Prostate gland (tissue), 2 donors: ENCODE measurements around the gene GDPD4.

Source experiments
- CTCF ChIP-seq, 4 experiments: fragments of 200-600 bp in 2 of 4; fragments of 450-650 bp in 2 of 4; sonication (generic) in 2 of 4; IDR thresholded peaks; 1 replicate in 3 of 4; 2 replicates in 1 of 4; pipeline ENCODE4 v1.5.1; 2016 to 2019; ENCODE audit warnings: antibody characterized with exemption in 4 of 4, mild to moderate bottlenecking in 2 of 4, moderate library complexity in 2 of 4
- POLR2A ChIP-seq: fragments of 450-650 bp; IDR thresholded peaks from one replicate; pipeline ENCODE4 v1.6.1; 2016; ENCODE audit warnings: antibody characterized with exemption, mild to moderate bottlenecking
- POLR2AphosphoS5 ChIP-seq: sonication (generic); formaldehyde crosslinking; IDR thresholded peaks from one replicate; pipeline ENCODE4 v1.6.1; 2017; ENCODE audit warnings: antibody characterized with exemption

GRCh38 chr11:77198440-77198849, 103.0 kb downstream of the GDPD4 start:
- TF ChIP-seq CTCF (IDR thresholded peaks at IDR 0.05) (no peak), POLR2A (no peak), POLR2AphosphoS5 (no peak)
